Measurements from ENCODE around the gene TMEM131L.
"Not testable (repeated sequence)": the region's sequence is repeated elsewhere in the genome, so short reads cannot be mapped to it uniquely, and the experiment has no call there.

The TMEM131L gene

GRCh38 chr4:153567660-153568059, 101.5 kb downstream of the TMEM131L start:
- not testable (repeated sequence) for H3K27me3 ChIP-seq (ENCODE audit: control insufficient read depth in 5 of 5, insufficient read depth in 4 of 5, low read length in 5 of 5); H3K9ac ChIP-seq (ENCODE audit: low read length in 5 of 5); H3K4me1 ChIP-seq (ENCODE audit: control insufficient read depth in 5 of 5, insufficient read depth in 5 of 5, low read length in 5 of 5); H3K4me3 ChIP-seq (ENCODE audit: low read depth in 1 of 5, low read length in 5 of 5); H3K9me3 ChIP-seq (ENCODE audit: control insufficient read depth in 5 of 5, low read length in 5 of 5); H3K27ac ChIP-seq (ENCODE audit: low read depth, low read length)
- peaks cover 4 to 17% (median 9%) of the 10 kb centered on the region in 5 donors for H3K36me3 ChIP-seq (ENCODE audit: control insufficient read depth in 5 of 5, insufficient read depth in 5 of 5, low read length in 5 of 5)

- H3K4me3 ChIP-seq (ENCODE audit: low read depth in 1 of 5, low read length in 5 of 5): no peak overlapping the region
- H3K9ac ChIP-seq (ENCODE audit: low read length in 5 of 5): no peak overlapping the region
- H3K27ac ChIP-seq (ENCODE audit: low read depth, low read length): no peak overlapping the region
- no peaks in the 10 kb centered on the region for H3K27me3 ChIP-seq (ENCODE audit: control insufficient read depth in 5 of 5, insufficient read depth in 4 of 5, low read length in 5 of 5)
- H3K4me1 ChIP-seq (ENCODE audit: control insufficient read depth in 5 of 5, insufficient read depth in 5 of 5, low read length in 5 of 5): peaks cover 0 to 10% (median 8%) of the 10 kb centered on the region in 5 donors
- H3K9me3 ChIP-seq (ENCODE audit: control insufficient read depth in 5 of 5, low read length in 5 of 5): no peaks in the 10 kb centered on the region
- peaks cover 0 to 15% (median 9%) of the 10 kb centered on the region in 5 donors for H3K36me3 ChIP-seq (ENCODE audit: control insufficient read depth in 5 of 5, insufficient read depth in 5 of 5, low read length in 5 of 5)
Observed at GRCh38 chr4:153570228-153570973, 104.2 kb downstream of the TMEM131L start.

- no peak overlapping the region for H3K27ac ChIP-seq (ENCODE audit: low read depth, low read length)
- H3K36me3 ChIP-seq (ENCODE audit: control insufficient read depth in 5 of 5, insufficient read depth in 5 of 5, low read length in 5 of 5): peaks cover 0 to 15% (median 9%) of the 10 kb centered on the region in 5 donors
- H3K4me1 ChIP-seq (ENCODE audit: control insufficient read depth in 5 of 5, insufficient read depth in 5 of 5, low read length in 5 of 5): peaks cover 0 to 10% (median 8%) of the 10 kb centered on the region in 5 donors
- H3K9ac ChIP-seq (ENCODE audit: low read length in 5 of 5): no peak overlapping the region
- no peak overlapping the region for H3K4me3 ChIP-seq (ENCODE audit: low read depth in 1 of 5, low read length in 5 of 5)
- H3K9me3 ChIP-seq (ENCODE audit: control insufficient read depth in 5 of 5, low read length in 5 of 5): no peaks in the 10 kb centered on the region
- no peaks in the 10 kb centered on the region for H3K27me3 ChIP-seq (ENCODE audit: control insufficient read depth in 5 of 5, insufficient read depth in 4 of 5, low read length in 5 of 5)
Observed at GRCh38 chr4:153571006-153571545, 104.9 kb downstream of the TMEM131L start.

- no peak overlapping the region for H3K9ac ChIP-seq (ENCODE audit: low read length in 5 of 5)
- no peaks in the 10 kb centered on the region for H3K27me3 ChIP-seq (ENCODE audit: control insufficient read depth in 5 of 5, insufficient read depth in 4 of 5, low read length in 5 of 5)
- peaks cover 0 to 10% (median 5%) of the 10 kb centered on the region in 5 donors for H3K36me3 ChIP-seq (ENCODE audit: control insufficient read depth in 5 of 5, insufficient read depth in 5 of 5, low read length in 5 of 5)
- H3K9me3 ChIP-seq (ENCODE audit: control insufficient read depth in 5 of 5, low read length in 5 of 5): no peaks in the 10 kb centered on the region
- H3K27ac ChIP-seq (ENCODE audit: low read depth, low read length): no peak overlapping the region
- no peak overlapping the region for H3K4me3 ChIP-seq (ENCODE audit: low read depth in 1 of 5, low read length in 5 of 5)
- peaks cover 0 to 10% (median 8%) of the 10 kb centered on the region in 5 donors for H3K4me1 ChIP-seq (ENCODE audit: control insufficient read depth in 5 of 5, insufficient read depth in 5 of 5, low read length in 5 of 5)
Observed at GRCh38 chr4:153572609-153573008, 106.4 kb downstream of the TMEM131L start.

GRCh38 chr4:153573221-153573620, 107.1 kb downstream of the TMEM131L start:
- H3K27me3 ChIP-seq (ENCODE audit: control insufficient read depth in 5 of 5, insufficient read depth in 4 of 5, low read length in 5 of 5): no peaks in the 10 kb centered on the region
- H3K4me1 ChIP-seq (ENCODE audit: control insufficient read depth in 5 of 5, insufficient read depth in 5 of 5, low read length in 5 of 5): peaks cover 0 to 10% (median 8%) of the 10 kb centered on the region in 5 donors
- no peak overlapping the region for H3K9ac ChIP-seq (ENCODE audit: low read length in 5 of 5)
- H3K4me3 ChIP-seq (ENCODE audit: low read depth in 1 of 5, low read length in 5 of 5): no peak overlapping the region
- H3K27ac ChIP-seq (ENCODE audit: low read depth, low read length): no peak overlapping the region
- H3K36me3 ChIP-seq (ENCODE audit: control insufficient read depth in 5 of 5, insufficient read depth in 5 of 5, low read length in 5 of 5): peaks cover 0 to 10% (median 5%) of the 10 kb centered on the region in 5 donors
- no peaks in the 10 kb centered on the region for H3K9me3 ChIP-seq (ENCODE audit: control insufficient read depth in 5 of 5, low read length in 5 of 5)

- Histone ChIP-seq H3K4me1 (ENCODE audit: control insufficient read depth in 5 of 5, insufficient read depth in 5 of 5, low read length in 5 of 5) (peaks cover 0 to 10% (median 8%) of the 10 kb centered on the region in 5 donors), H3K9me3 (ENCODE audit: control insufficient read depth in 5 of 5, low read length in 5 of 5) (no peaks in the 10 kb centered on the region), H3K4me3 (ENCODE audit: low read depth in 1 of 5, low read length in 5 of 5) (no peak overlapping the region), H3K27me3 (ENCODE audit: control insufficient read depth in 5 of 5, insufficient read depth in 4 of 5, low read length in 5 of 5) (no peaks in the 10 kb centered on the region), H3K36me3 (ENCODE audit: control insufficient read depth in 5 of 5, insufficient read depth in 5 of 5, low read length in 5 of 5) (peaks cover 0 to 10% (median 5%) of the 10 kb centered on the region in 5 donors), H3K27ac (ENCODE audit: low read depth, low read length) (no peak overlapping the region), H3K9ac (ENCODE audit: low read length in 5 of 5) (no peak overlapping the region)
Observed at GRCh38 chr4:153573881-153574802, 108.0 kb downstream of the TMEM131L start.

- no peak overlapping the region for H3K9ac ChIP-seq (ENCODE audit: low read length in 5 of 5)
- H3K4me1 ChIP-seq (ENCODE audit: control insufficient read depth in 5 of 5, insufficient read depth in 5 of 5, low read length in 5 of 5): peaks cover 0 to 10% (median 8%) of the 10 kb centered on the region in 5 donors
- H3K27me3 ChIP-seq (ENCODE audit: control insufficient read depth in 5 of 5, insufficient read depth in 4 of 5, low read length in 5 of 5): no peaks in the 10 kb centered on the region
- no peaks in the 10 kb centered on the region for H3K9me3 ChIP-seq (ENCODE audit: control insufficient read depth in 5 of 5, low read length in 5 of 5)
- peaks cover 0 to 12% (median 5%) of the 10 kb centered on the region in 5 donors for H3K36me3 ChIP-seq (ENCODE audit: control insufficient read depth in 5 of 5, insufficient read depth in 5 of 5, low read length in 5 of 5)
- no peak overlapping the region for H3K4me3 ChIP-seq (ENCODE audit: low read depth in 1 of 5, low read length in 5 of 5)
- H3K27ac ChIP-seq (ENCODE audit: low read depth, low read length): no peak overlapping the region
Observed at GRCh38 chr4:153576443-153576774, 110.2 kb downstream of the TMEM131L start.

- Histone ChIP-seq H3K4me1 (ENCODE audit: control insufficient read depth in 5 of 5, insufficient read depth in 5 of 5, low read length in 5 of 5) (peaks cover 0 to 10% (median 8%) of the 10 kb centered on the region in 5 donors), H3K9me3 (ENCODE audit: control insufficient read depth in 5 of 5, low read length in 5 of 5) (no peaks in the 10 kb centered on the region), H3K9ac (ENCODE audit: low read length in 5 of 5) (no peak overlapping the region), H3K27me3 (ENCODE audit: control insufficient read depth in 5 of 5, insufficient read depth in 4 of 5, low read length in 5 of 5) (no peaks in the 10 kb centered on the region), H3K36me3 (ENCODE audit: control insufficient read depth in 5 of 5, insufficient read depth in 5 of 5, low read length in 5 of 5) (peaks cover 0 to 17% (median 6%) of the 10 kb centered on the region in 5 donors), H3K4me3 (ENCODE audit: low read depth in 1 of 5, low read length in 5 of 5) (no peak overlapping the region), H3K27ac (ENCODE audit: low read depth, low read length) (no peak overlapping the region)
Observed at GRCh38 chr4:153577053-153577452, 110.9 kb downstream of the TMEM131L start.

GRCh38 chr4:153579410-153579809, 113.2 kb downstream of the TMEM131L start:
- Histone ChIP-seq H3K27ac (ENCODE audit: low read depth, low read length) (no peak overlapping the region), H3K9me3 (ENCODE audit: control insufficient read depth in 5 of 5, low read length in 5 of 5) (no peaks in the 10 kb centered on the region), H3K9ac (ENCODE audit: low read length in 5 of 5) (no peak overlapping the region), H3K4me1 (ENCODE audit: control insufficient read depth in 5 of 5, insufficient read depth in 5 of 5, low read length in 5 of 5) (peaks cover 0 to 2% (median 1%) of the 10 kb centered on the region in 5 donors), H3K27me3 (ENCODE audit: control insufficient read depth in 5 of 5, insufficient read depth in 4 of 5, low read length in 5 of 5) (no peaks in the 10 kb centered on the region), H3K36me3 (ENCODE audit: control insufficient read depth in 5 of 5, insufficient read depth in 5 of 5, low read length in 5 of 5) (peaks cover 6 to 26% (median 17%) of the 10 kb centered on the region in 5 donors), H3K4me3 (ENCODE audit: low read depth in 1 of 5, low read length in 5 of 5) (no peak overlapping the region)

All from subcutaneous abdominal adipose tissue (tissue), 5 donors.